Trophoblast cell (in vitro differentiated cells and primary cell): ENCODE measurements around the gene LRTM1.
A peak's percentile ranks its signal among the peaks of the same experiment; 100 is the strongest.

Source experiments
- DNase-seq, 2 donors: peaks; one replicate each; pipeline ENCODE4 v3.0.0-alpha.2; 2016
- H2AFZ ChIP-seq: 2 replicates; pipeline ENCODE4 v1.6.1; 2013; ENCODE audit warnings: low read length, moderate library complexity, mild to moderate bottlenecking; ENCODE audit not compliant: insufficient read depth, poor library complexity
- H2AK5ac ChIP-seq: 2 replicates; pipeline ENCODE4 v1.6.1; 2013; ENCODE audit warnings: mild to moderate bottlenecking, low read length
- H2BK120ac ChIP-seq: 2 replicates; pipeline ENCODE4 v1.6.1; 2013; ENCODE audit warnings: low read length, mild to moderate bottlenecking, moderate library complexity; ENCODE audit not compliant: insufficient read depth, poor library complexity
- H2BK12ac ChIP-seq: 2 replicates; pipeline ENCODE4 v1.6.1; 2013; ENCODE audit warnings: mild to moderate bottlenecking, low read length, moderate library complexity
- H2BK5ac ChIP-seq: 2 replicates; pipeline ENCODE4 v1.6.1; 2013; ENCODE audit warnings: low read length, low read depth, moderate library complexity, mild to moderate bottlenecking; ENCODE audit not compliant: poor library complexity
- H3K14ac ChIP-seq: 2 replicates; pipeline ENCODE4 v1.6.1; 2013; ENCODE audit warnings: mild to moderate bottlenecking, low read length
- H3K18ac ChIP-seq: 2 replicates; pipeline ENCODE4 v1.6.1; 2013; ENCODE audit warnings: mild to moderate bottlenecking, low read length
- H3K23ac ChIP-seq: 2 replicates; pipeline ENCODE4 v1.6.1; 2013; ENCODE audit warnings: low read length
- H3K27ac ChIP-seq: 2 replicates; pipeline ENCODE4 v1.5.1; 2013; ENCODE audit warnings: low read depth, mild to moderate bottlenecking, inconsistent platforms, low read length, moderate library complexity
- H3K27me3 ChIP-seq: 2 replicates; pipeline ENCODE4 v1.6.1; 2013; ENCODE audit warnings: inconsistent platforms, mild to moderate bottlenecking, low read length, moderate library complexity; ENCODE audit not compliant: insufficient read depth
- H3K36me3 ChIP-seq, 2 experiments: 1 replicate in 1 of 2; 2 replicates in 1 of 2; pipeline ENCODE4 v1.6.1; 2013; ENCODE audit warnings: low read length in 2 of 2, mild to moderate bottlenecking in 2 of 2, moderate library complexity in 1 of 2; ENCODE audit not compliant: insufficient read depth in 2 of 2, control insufficient read depth in 1 of 2
- H3K4ac ChIP-seq: 2 replicates; pipeline ENCODE4 v1.6.1; 2013; ENCODE audit warnings: low read depth, mild to moderate bottlenecking, low read length, moderate library complexity
- H3K4me1 ChIP-seq, 2 experiments: 1 replicate in 1 of 2; 2 replicates in 1 of 2; pipeline ENCODE4 v1.6.1; 2013; ENCODE audit warnings: low read length in 2 of 2, mild to moderate bottlenecking in 2 of 2, moderate library complexity in 1 of 2; ENCODE audit not compliant: insufficient read depth in 2 of 2, control insufficient read depth in 1 of 2
- H3K4me2 ChIP-seq: 2 replicates; pipeline ENCODE4 v1.6.1; 2013; ENCODE audit warnings: inconsistent platforms, mild to moderate bottlenecking, low read length, moderate library complexity
- H3K4me3 ChIP-seq: 2 replicates; pipeline ENCODE4 v1.5.1; 2013; ENCODE audit warnings: mild to moderate bottlenecking, low read depth, low read length, inconsistent platforms
- H3K79me1 ChIP-seq: one replicate; pipeline ENCODE4 v1.6.1; 2013; ENCODE audit warnings: low read length
- H3K79me2 ChIP-seq: 2 replicates; pipeline ENCODE4 v1.6.1; 2013; ENCODE audit warnings: low read length, mild to moderate bottlenecking; ENCODE audit not compliant: control insufficient read depth, insufficient read depth, poor library complexity
- H3K9ac ChIP-seq: 2 replicates; pipeline ENCODE4 v1.6.1; 2013; ENCODE audit warnings: mild to moderate bottlenecking, low read length
- H3K9me3 ChIP-seq: 2 replicates; pipeline ENCODE4 v1.6.1; 2013; ENCODE audit warnings: low read depth, mild to moderate bottlenecking, control low read depth, inconsistent platforms, low read length; ENCODE audit not compliant: insufficient read depth
- H4K12ac ChIP-seq: 2 replicates; pipeline ENCODE4 v1.6.1; 2013; ENCODE audit warnings: low read depth, mild to moderate bottlenecking, low read length, moderate library complexity
- H4K8ac ChIP-seq: 2 replicates; pipeline ENCODE4 v1.6.1; 2013; ENCODE audit warnings: low read depth, mild to moderate bottlenecking, low read length, moderate library complexity
- H4K91ac ChIP-seq: one replicate; pipeline ENCODE4 v1.6.1; 2013; ENCODE audit warnings: low read depth, mild to moderate bottlenecking, low read length, moderate library complexity
- WGBS: extraction: QIAGEN DNeasy Blood & Tissue Kit; methylation state at CpG from one replicate; pipeline ENCODE4 v1.1.7; 2013; ENCODE audit warnings: missing lambda C conversion rate; ENCODE audit not compliant: insufficient read length, insufficient coverage; ENCODE audit errors: extremely low coverage; 5-methylcytosine and 5-hydroxymethylcytosine counted together

LRTM1 gene

DNA sequence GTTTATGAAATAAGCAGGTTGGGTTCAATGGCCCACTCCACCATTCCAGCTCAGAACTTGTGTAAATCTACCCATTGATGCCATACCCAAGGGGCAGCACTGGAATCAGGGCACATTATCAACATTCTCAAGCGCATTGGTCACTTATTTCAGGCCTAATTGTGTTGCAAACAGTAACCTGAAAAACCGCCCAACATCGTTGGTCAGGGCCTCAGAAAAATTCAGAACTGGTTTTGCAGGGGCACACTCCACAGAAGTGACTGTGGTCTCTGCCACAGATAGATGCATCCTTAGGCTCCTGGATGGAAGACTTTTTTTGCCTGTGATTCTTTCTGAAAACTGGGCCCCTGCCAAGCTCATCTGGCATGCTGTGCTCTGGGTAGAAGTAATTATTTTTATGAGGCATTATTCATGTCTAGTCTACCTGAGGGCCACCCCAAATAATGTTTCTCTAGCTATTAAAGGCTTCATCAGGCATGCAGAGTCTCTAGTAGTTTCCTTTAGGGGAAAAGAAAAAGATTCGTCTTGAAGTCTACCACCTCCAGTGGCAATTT is 21.7 kb upstream of the LRTM1 start:
- Histone ChIP-seq H3K23ac (no peak overlapping the region), H2BK5ac (no peak overlapping the region), H3K27me3 (no peaks in the 10 kb centered on the region), H3K9me3 (no peaks in the 10 kb centered on the region), H3K14ac (no peak overlapping the region), H3K4me2 (no peak overlapping the region), H3K4me3 (no peak overlapping the region), H3K4ac (no peak overlapping the region), H3K18ac (no peak overlapping the region), H3K36me3 (no peaks in the 10 kb centered on the region), H3K9ac (no peak overlapping the region), H3K4me1 (peaks cover 34 to 40% of the 10 kb centered on the region in 2 experiments), H3K79me1 (peaks cover 37% of the 10 kb centered on the region), H2BK12ac (peak overlapping the region; percentile 46), H2BK120ac (peak overlapping the region; percentile 17), H3K79me2 (peaks cover 5% of the 10 kb centered on the region), H4K12ac (no peak overlapping the region), H2AK5ac (no peak overlapping the region), H3K27ac (no peak overlapping the region), H2AFZ (no peak overlapping the region), H4K8ac (peak overlapping the region; percentile 5), H4K91ac (peak overlapping the region; percentile 32)
- peak; percentile 71 to 94 for DNase-seq
- WGBS = no CpG with 5 or more reads among the region's 4 CpGs

DNA sequence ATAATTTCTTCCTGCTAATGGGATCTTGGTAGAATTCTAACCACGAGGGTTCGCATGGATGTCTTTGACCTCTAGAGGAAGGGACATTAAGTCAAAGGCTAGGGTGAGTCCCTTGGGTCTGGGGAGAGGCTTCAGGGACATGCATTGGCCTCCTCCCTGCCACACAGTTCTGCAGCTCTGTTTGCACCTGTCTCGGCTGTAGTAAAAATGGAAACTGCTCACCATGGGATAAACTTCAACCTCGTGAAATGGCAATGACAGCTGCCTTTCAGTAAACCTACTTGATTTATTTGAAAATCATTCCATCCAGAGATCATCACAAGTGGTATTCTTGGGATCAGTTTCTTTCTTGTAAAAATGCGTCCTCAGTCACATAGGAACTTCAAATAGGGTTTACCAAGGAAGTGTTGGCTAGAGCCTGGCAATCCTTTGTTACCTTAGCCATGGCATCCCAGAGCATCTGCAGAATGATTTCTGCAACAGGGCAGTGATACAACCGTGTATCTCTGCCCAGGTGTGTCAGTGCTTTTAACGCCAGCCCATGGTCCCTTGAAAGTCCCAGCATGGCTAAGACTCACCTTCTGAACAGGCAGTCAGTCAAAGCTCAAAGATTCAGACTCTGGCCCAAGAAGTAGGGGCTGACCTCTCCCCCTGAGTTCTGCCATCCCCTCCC is 14.0 kb upstream of the LRTM1 start:
- Histone ChIP-seq H3K9me3 (no peaks in the 10 kb centered on the region), H3K79me2 (no peaks in the 10 kb centered on the region), H2BK12ac (no peak overlapping the region), H3K27ac (no peak overlapping the region), H3K4me2 (no peak overlapping the region), H2BK5ac (no peak overlapping the region), H3K27me3 (no peaks in the 10 kb centered on the region), H3K79me1 (peaks cover 2% of the 10 kb centered on the region), H3K4ac (no peak overlapping the region), H2AFZ (no peak overlapping the region), H4K91ac (no peak overlapping the region), H3K9ac (no peak overlapping the region), H4K8ac (no peak overlapping the region), H3K14ac (peak overlapping the region; percentile 7), H4K12ac (no peak overlapping the region), H3K36me3 (no peaks in the 10 kb centered on the region), H3K23ac (no peak overlapping the region), H2AK5ac (peak overlapping the region; percentile 18), H2BK120ac (peak overlapping the region; percentile 14), H3K4me1 (peaks cover 13 to 16% of the 10 kb centered on the region in 2 experiments), H3K18ac (no peak overlapping the region), H3K4me3 (no peak overlapping the region)
- WGBS = no CpG with 5 or more reads among the region's 7 CpGs
- no peak for DNase-seq

DNA sequence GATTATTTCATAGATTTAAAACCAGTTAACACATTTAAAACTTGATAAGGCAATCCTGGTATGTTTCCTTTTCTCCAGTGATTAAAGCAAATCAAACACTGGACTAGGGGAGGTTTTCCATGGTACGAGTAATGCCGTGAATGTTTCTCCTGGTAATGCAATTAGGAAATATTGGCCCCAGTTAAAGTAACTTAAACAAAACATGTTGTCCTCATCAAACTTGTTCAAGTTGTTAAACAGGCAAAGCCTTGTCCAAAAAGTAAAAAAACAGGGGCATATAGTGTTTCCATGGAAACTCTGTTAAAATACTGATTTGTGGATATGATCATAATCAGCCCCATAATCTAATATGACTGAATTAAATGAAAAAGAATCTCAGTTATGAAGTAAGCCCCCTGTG is 13.1 kb upstream of the LRTM1 start:
- Histone ChIP-seq H4K12ac (no peak overlapping the region), H3K18ac (no peak overlapping the region), H3K4me1 (peaks cover 13 to 16% of the 10 kb centered on the region in 2 experiments), H3K4ac (no peak overlapping the region), H3K14ac (no peak overlapping the region), H3K27ac (no peak overlapping the region), H3K23ac (no peak overlapping the region), H3K36me3 (no peaks in the 10 kb centered on the region), H3K9ac (no peak overlapping the region), H2BK120ac (no peak overlapping the region), H3K79me1 (peaks cover 2% of the 10 kb centered on the region), H4K91ac (no peak overlapping the region), H2BK5ac (no peak overlapping the region), H2AK5ac (no peak overlapping the region), H3K79me2 (no peaks in the 10 kb centered on the region), H4K8ac (no peak overlapping the region), H3K27me3 (no peaks in the 10 kb centered on the region), H3K4me2 (no peak overlapping the region), H3K9me3 (no peaks in the 10 kb centered on the region), H2AFZ (no peak overlapping the region), H3K4me3 (no peak overlapping the region), H2BK12ac (no peak overlapping the region)
- no peak for DNase-seq
- WGBS = no CpG with 5 or more reads among the region's 2 CpGs

DNA sequence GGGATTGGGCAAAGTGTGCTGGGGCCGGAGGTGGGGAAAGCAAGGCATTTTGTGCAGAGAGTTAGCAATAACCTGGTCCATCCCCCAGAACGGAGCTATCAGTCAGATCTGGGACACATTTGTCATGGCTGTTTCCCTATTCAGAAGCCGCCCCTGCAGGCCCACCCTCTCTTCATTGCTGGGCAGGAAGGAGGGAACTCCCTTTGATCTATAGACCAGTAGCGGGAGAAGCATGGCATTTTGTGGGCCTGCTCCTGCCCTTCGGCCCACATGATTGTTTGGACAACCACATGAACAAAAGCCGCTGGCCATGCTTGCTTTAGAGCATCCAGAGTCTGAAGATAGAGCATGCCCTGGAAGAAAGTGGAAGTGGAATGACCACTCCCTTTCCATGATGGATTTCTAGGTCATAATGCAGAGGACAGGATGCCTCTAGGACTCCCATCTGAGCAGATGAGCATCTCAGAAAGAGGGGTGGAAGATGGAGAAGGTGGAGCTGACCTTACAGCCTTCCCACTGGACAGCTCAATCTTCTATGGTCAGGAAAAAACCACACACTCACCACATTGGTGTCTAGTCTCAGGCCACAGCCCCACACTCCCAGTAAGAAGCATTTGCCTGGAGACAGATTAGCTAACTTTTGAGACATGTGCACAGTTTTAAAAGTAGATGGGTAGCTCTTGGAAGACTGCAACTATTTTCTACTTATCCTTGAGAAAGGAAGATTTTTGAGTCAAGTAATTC is 11.9 kb upstream of the LRTM1 start:
- Histone ChIP-seq H4K12ac (no peak overlapping the region), H2BK120ac (no peak overlapping the region), H3K9ac (no peak overlapping the region), H3K79me2 (no peaks in the 10 kb centered on the region), H3K14ac (peak overlapping the region; percentile 2), H4K91ac (peak overlapping the region; percentile 11), H3K4me2 (no peak overlapping the region), H2AK5ac (no peak overlapping the region), H3K4me1 (peaks cover 8% of the 10 kb centered on the region in 2 experiments), H3K18ac (peak overlapping the region; percentile 29), H3K27ac (peak overlapping the region; percentile 4), H3K23ac (no peak overlapping the region), H3K4me3 (no peak overlapping the region), H3K79me1 (peaks cover 2% of the 10 kb centered on the region), H2AFZ (no peak overlapping the region), H2BK12ac (no peak overlapping the region), H4K8ac (peak overlapping the region; percentile 48), H3K27me3 (no peaks in the 10 kb centered on the region), H3K9me3 (no peaks in the 10 kb centered on the region), H3K36me3 (no peaks in the 10 kb centered on the region), H3K4ac (peak overlapping the region; percentile 9), H2BK5ac (no peak overlapping the region)
- WGBS = no CpG with 5 or more reads among the region's 6 CpGs
- peak; percentile 35 to 55 for DNase-seq
